ENCODE measurements around the gene IQCC. TPM values are rescaled to one million over a fixed set of nuclear protein-coding genes. Genes with fewer than 3 reads are reported as not detected.
A peak's percentile ranks its signal among the peaks of the same experiment; 100 is the strongest.
"Not testable (repeated sequence)": the region's sequence is repeated elsewhere in the genome, so short reads cannot be mapped to it uniquely, and the experiment has no call there.

Gene IQCC
- total RNA-seq: 1 to 10 TPM; 3.3 to 6.4 TPM
- 1 to 10 TPM; 6.5 to 8.7 TPM for polyA plus RNA-seq (ENCODE audit: insufficient read length in 2 of 2)
- long read RNA-seq, donor 1, partial matches to known transcripts: 0 of 3 reads
- long read RNA-seq, donor 1, other reads (novel, unspliced or antisense): 0 of 3 reads
- long read RNA-seq, donor 2: 0 reads
- long read RNA-seq, donor 3: 0 reads
- long read RNA-seq, donor 4, partial matches to known transcripts: 5 of 5 reads
- long read RNA-seq, donor 4, other reads (novel, unspliced or antisense): 0 of 5 reads

GRCh38 chr1:32205401-32206370 is at the start of gene IQCC:
IQCC (plus strand) TSS chr1:32205671; CDS start chr1:32205682, 11 bp downstream.
- peak within 1 kb of the TSS; percentile 47 for H3K27ac ChIP-seq (ENCODE audit: low read depth, low read length)
- DNase-seq (ENCODE audit: low read depth in 4 of 6, low spot score in 6 of 6): peak in 5 of 6 donors; percentile 74 to 97 (median 83)
- no peaks in the 10 kb centered on the region for H3K27me3 ChIP-seq (ENCODE audit: control insufficient read depth, insufficient read depth, low read length)
- H3K9me3 ChIP-seq (ENCODE audit: control insufficient read depth, insufficient read depth, low read length): no peaks in the 10 kb centered on the region
- H3K4me3 ChIP-seq (ENCODE audit: low read depth, low read length): peak within 1 kb of the TSS; percentile 82
- peaks cover 40% of the 10 kb centered on the region for H3K36me3 ChIP-seq (ENCODE audit: control insufficient read depth, insufficient read depth, low read length)
- H3K4me1 ChIP-seq (ENCODE audit: control insufficient read depth, insufficient read depth, low read length): peaks cover 51% of the 10 kb centered on the region
- WGBS (ENCODE audit: insufficient coverage): 1% methylated on average over 75 of the region's 77 CpGs

DNA sequence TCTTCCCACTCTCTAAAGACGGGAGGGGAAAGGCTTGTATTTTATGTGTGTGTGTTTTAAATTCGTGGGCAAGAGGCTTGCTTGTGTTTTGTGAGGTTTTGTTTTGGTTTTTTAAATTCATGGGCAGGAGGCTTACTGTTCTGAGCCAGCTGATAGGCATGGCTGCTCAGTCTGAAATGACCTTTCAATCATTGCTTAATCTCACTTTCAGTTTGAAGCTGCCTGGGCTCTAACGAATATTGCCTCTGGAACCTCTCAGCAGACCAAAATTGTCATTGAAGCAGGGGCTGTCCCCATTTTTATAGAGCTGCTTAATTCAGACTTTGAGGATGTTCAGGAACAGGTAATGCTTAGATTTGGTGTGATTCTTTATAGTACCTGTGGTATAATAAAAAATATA is 46.3 kb upstream of the IQCC start:
- Histone ChIP-seq H3K36me3 (ENCODE audit: control insufficient read depth, insufficient read depth, low read length) (peaks cover 57% of the 10 kb centered on the region), H3K4me1 (ENCODE audit: control insufficient read depth, insufficient read depth, low read length) (no peaks in the 10 kb centered on the region), H3K27ac (ENCODE audit: low read depth, low read length) (no peak overlapping the region), H3K9me3 (ENCODE audit: control insufficient read depth, insufficient read depth, low read length) (no peaks in the 10 kb centered on the region), H3K27me3 (ENCODE audit: control insufficient read depth, insufficient read depth, low read length) (no peaks in the 10 kb centered on the region), H3K4me3 (ENCODE audit: low read depth, low read length) (no peak overlapping the region)
- no CpG with 5 or more reads among the region's 3 CpGs for WGBS (ENCODE audit: insufficient coverage)
- no peak for DNase-seq (ENCODE audit: low read depth in 4 of 6, low spot score in 6 of 6)

DNA sequence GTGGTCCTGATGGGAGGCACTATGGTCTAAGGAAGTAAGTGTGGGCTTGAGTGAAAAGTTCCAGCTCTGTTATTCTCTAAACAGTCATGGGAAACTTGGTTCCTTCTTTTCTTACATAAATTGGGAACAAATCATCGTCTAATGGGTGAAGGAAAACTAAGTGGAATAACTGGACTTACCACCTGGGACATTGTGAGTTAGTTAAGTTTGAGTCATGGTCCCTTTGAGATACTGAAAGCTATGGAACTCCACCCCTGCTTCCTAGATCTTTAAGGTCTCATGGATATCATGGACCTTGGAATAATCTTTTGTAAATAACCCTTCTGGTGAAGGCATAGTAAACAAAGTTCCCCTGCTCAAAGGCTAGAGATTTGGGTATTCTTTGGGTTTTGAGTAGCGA is 42.1 kb upstream of the IQCC start:
- Histone ChIP-seq H3K9me3 (ENCODE audit: control insufficient read depth, insufficient read depth, low read length) (no peaks in the 10 kb centered on the region), H3K4me1 (ENCODE audit: control insufficient read depth, insufficient read depth, low read length) (no peaks in the 10 kb centered on the region), H3K27me3 (ENCODE audit: control insufficient read depth, insufficient read depth, low read length) (no peaks in the 10 kb centered on the region), H3K27ac (ENCODE audit: low read depth, low read length) (no peak overlapping the region), H3K36me3 (ENCODE audit: control insufficient read depth, insufficient read depth, low read length) (peaks cover 70% of the 10 kb centered on the region), H3K4me3 (ENCODE audit: low read depth, low read length) (no peak overlapping the region)
- DNase-seq (ENCODE audit: low read depth in 4 of 6, low spot score in 6 of 6): no peak
- no CpG with 5 or more reads among the region's 2 CpGs for WGBS (ENCODE audit: insufficient coverage)

DNA sequence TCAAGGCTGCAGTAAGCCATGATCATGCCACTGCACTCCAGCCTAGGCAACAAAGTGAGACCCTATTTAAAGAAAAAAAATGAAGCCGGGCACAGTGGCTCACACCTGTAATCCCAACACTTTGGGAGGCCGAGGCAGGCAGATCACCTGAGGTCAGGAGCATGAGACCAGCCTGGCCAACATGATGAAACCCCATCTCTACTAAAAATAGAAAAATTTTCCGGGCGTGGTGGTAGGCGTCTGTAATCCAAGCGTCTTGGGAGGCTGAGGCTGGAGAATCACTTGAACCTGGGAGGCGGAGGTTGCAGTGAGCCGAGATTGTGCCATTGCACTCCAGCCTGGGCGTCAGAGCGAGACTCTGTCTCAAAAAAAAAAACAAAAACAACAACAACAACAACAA is 39.8 kb upstream of the IQCC start:
- peaks cover 70% of the 10 kb centered on the region for H3K36me3 ChIP-seq (ENCODE audit: control insufficient read depth, insufficient read depth, low read length)
- H3K4me1 ChIP-seq (ENCODE audit: control insufficient read depth, insufficient read depth, low read length); H3K4me3 ChIP-seq (ENCODE audit: low read depth, low read length); H3K9me3 ChIP-seq (ENCODE audit: control insufficient read depth, insufficient read depth, low read length); H3K27me3 ChIP-seq (ENCODE audit: control insufficient read depth, insufficient read depth, low read length); DNase-seq (ENCODE audit: low read depth in 4 of 6, low spot score in 6 of 6); H3K27ac ChIP-seq (ENCODE audit: low read depth, low read length): not testable (repeated sequence)
- 100% methylated on average over 1 of the region's 10 CpGs for WGBS (ENCODE audit: insufficient coverage)

GRCh38 chr1:32170991-32171390 is 34.5 kb upstream of the IQCC start:
- H3K27me3 ChIP-seq (ENCODE audit: control insufficient read depth, insufficient read depth, low read length): no peaks in the 10 kb centered on the region
- H3K4me3 ChIP-seq (ENCODE audit: low read depth, low read length): no peak overlapping the region
- H3K36me3 ChIP-seq (ENCODE audit: control insufficient read depth, insufficient read depth, low read length): peaks cover 63% of the 10 kb centered on the region
- no peak for DNase-seq (ENCODE audit: low read depth in 4 of 6, low spot score in 6 of 6)
- H3K27ac ChIP-seq (ENCODE audit: low read depth, low read length): no peak overlapping the region
- H3K9me3 ChIP-seq (ENCODE audit: control insufficient read depth, insufficient read depth, low read length): no peaks in the 10 kb centered on the region
- no CpG with 5 or more reads among the region's 4 CpGs for WGBS (ENCODE audit: insufficient coverage)
- H3K4me1 ChIP-seq (ENCODE audit: control insufficient read depth, insufficient read depth, low read length): no peaks in the 10 kb centered on the region

- Histone ChIP-seq H3K27ac (ENCODE audit: low read depth, low read length) (no peak overlapping the region), H3K36me3 (ENCODE audit: control insufficient read depth, insufficient read depth, low read length) (peaks cover 48% of the 10 kb centered on the region), H3K4me1 (ENCODE audit: control insufficient read depth, insufficient read depth, low read length) (no peaks in the 10 kb centered on the region), H3K4me3 (ENCODE audit: low read depth, low read length) (no peak overlapping the region), H3K27me3 (ENCODE audit: control insufficient read depth, insufficient read depth, low read length) (no peaks in the 10 kb centered on the region), H3K9me3 (ENCODE audit: control insufficient read depth, insufficient read depth, low read length) (no peaks in the 10 kb centered on the region)
- DNase-seq (ENCODE audit: low read depth in 4 of 6, low spot score in 6 of 6): no peak
- WGBS (ENCODE audit: insufficient coverage): no CpG with 5 or more reads among the region's 1 CpG
These were observed 32.7 kb upstream of the IQCC start for GRCh38 chr1:32172621-32173245.

GRCh38 chr1:32178380-32179192 is 26.9 kb upstream of the IQCC start:
- Histone ChIP-seq H3K27me3 (ENCODE audit: control insufficient read depth, insufficient read depth, low read length) (no peaks in the 10 kb centered on the region), H3K4me3 (ENCODE audit: low read depth, low read length) (peak overlapping the region; percentile 87), H3K4me1 (ENCODE audit: control insufficient read depth, insufficient read depth, low read length) (peaks cover 27% of the 10 kb centered on the region), H3K27ac (ENCODE audit: low read depth, low read length) (peak overlapping the region; percentile 97), H3K9me3 (ENCODE audit: control insufficient read depth, insufficient read depth, low read length) (no peaks in the 10 kb centered on the region), H3K36me3 (ENCODE audit: control insufficient read depth, insufficient read depth, low read length) (peaks cover 36% of the 10 kb centered on the region)
- 63% methylated on average over 3 of the region's 7 CpGs for WGBS (ENCODE audit: insufficient coverage)
- DNase-seq (ENCODE audit: low read depth in 4 of 6, low spot score in 6 of 6): no peak

DNA sequence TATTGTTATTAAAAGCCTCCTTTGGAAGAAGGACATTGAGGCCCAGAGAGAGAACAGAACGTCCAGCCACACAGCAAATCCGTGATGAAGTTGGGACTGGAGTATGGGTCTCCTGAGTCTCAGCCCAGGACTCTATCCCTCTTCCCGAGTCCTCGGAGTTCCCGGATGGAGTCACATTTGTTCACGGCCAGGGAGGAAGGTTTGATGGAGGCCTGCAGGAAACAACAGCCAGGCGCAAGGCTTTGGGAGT is 26.4 kb upstream of the IQCC start:
- Histone ChIP-seq H3K27ac (ENCODE audit: low read depth, low read length) (peak overlapping the region; percentile 97), H3K9me3 (ENCODE audit: control insufficient read depth, insufficient read depth, low read length) (no peaks in the 10 kb centered on the region), H3K36me3 (ENCODE audit: control insufficient read depth, insufficient read depth, low read length) (peaks cover 37% of the 10 kb centered on the region), H3K4me1 (ENCODE audit: control insufficient read depth, insufficient read depth, low read length) (peaks cover 27% of the 10 kb centered on the region), H3K4me3 (ENCODE audit: low read depth, low read length) (peak overlapping the region; percentile 87), H3K27me3 (ENCODE audit: control insufficient read depth, insufficient read depth, low read length) (no peaks in the 10 kb centered on the region)
- no peak for DNase-seq (ENCODE audit: low read depth in 4 of 6, low spot score in 6 of 6)
- WGBS (ENCODE audit: insufficient coverage): 12% methylated on average over 4 of the region's 7 CpGs

Measured in spinal cord (tissue), 10 donors.